GM21723 (cell line): Measurements from ENCODE around the gene ELOVL1.
"Not testable (repeated sequence)": the region's sequence is repeated elsewhere in the genome, so short reads cannot be mapped to it uniquely, and the experiment has no call there.

ENCODE experiments used
- ATAC-seq: cut with Tn5 transposase; IDR thresholded peaks from one replicate; pipeline ENCODE4 v1.9.1; 2021; ENCODE audit warnings: mild to moderate bottlenecking, moderate library complexity; ENCODE audit not compliant: unreplicated experiment

Gene ELOVL1

GRCh38 chr1:43382027-43382779, 14.4 kb upstream of the ELOVL1 start:
- ATAC-seq: no peak

GRCh38 chr1:43381612-43382011, 13.8 kb upstream of the ELOVL1 start:
- ATAC-seq: no peak

- ATAC-seq: no peak
Measured at GRCh38 chr1:43379476-43379875, 11.7 kb upstream of the ELOVL1 start.

- no peak for ATAC-seq
Measured at GRCh38 chr1:43377831-43378230, 10.0 kb upstream of the ELOVL1 start.

GRCh38 chr1:43376723-43377235, 9.0 kb upstream of the ELOVL1 start:
- no peak for ATAC-seq

GRCh38 chr1:43373066-43373940, 5.5 kb upstream of the ELOVL1 start:
- no peak for ATAC-seq

GRCh38 chr1:43372172-43372571, 4.4 kb upstream of the ELOVL1 start:
- ATAC-seq: no peak

GRCh38 chr1:43370564-43370963, 2.8 kb upstream of the ELOVL1 start:
- no peak for ATAC-seq

GRCh38 chr1:43369779-43370178, 2.0 kb upstream of the ELOVL1 start:
- not testable (repeated sequence) for ATAC-seq

- no peak for ATAC-seq
Measured at GRCh38 chr1:43368646-43369020, 822 bp upstream of the ELOVL1 start.

GRCh38 chr1:43367026-43367903, 546 bp downstream of the ELOVL1 start:
- peak; percentile 49 for ATAC-seq

- no peak for ATAC-seq
Measured at GRCh38 chr1:43366601-43367025, 1.2 kb downstream of the ELOVL1 start.

- ATAC-seq: no peak
Measured at GRCh38 chr1:43366179-43366578, 1.6 kb downstream of the ELOVL1 start.

- ATAC-seq: no peak
Measured at GRCh38 chr1:43365678-43366077, 2.1 kb downstream of the ELOVL1 start.

GRCh38 chr1:43363935-43364525, 3.8 kb downstream of the ELOVL1 start:
- no peak for ATAC-seq

- no peak for ATAC-seq
Measured at GRCh38 chr1:43363283-43363934, 4.4 kb downstream of the ELOVL1 start.

GRCh38 chr1:43360616-43361015, 7.2 kb downstream of the ELOVL1 start:
- no peak for ATAC-seq

GRCh38 chr1:43359696-43360095, 8.1 kb downstream of the ELOVL1 start:
- no peak for ATAC-seq

- peak; percentile 89 for ATAC-seq
Measured at GRCh38 chr1:43358746-43359693, 8.8 kb downstream of the ELOVL1 start, which contains the start of gene CDC20. CDC20 (plus strand) TSS chr1:43358981; CDS start chr1:43359216, 235 bp downstream.
